Activated CD4-positive, alpha-beta T cell treated with anti-CD3 and anti-CD28 coated beads for 48 hours (primary cell): ENCODE data around the gene MYL1.

ENCODE experiments used
- DNase-seq: peaks from one replicate; pipeline ENCODE4 v3.0.0-alpha.2; 2020

MYL1 gene

GRCh38 chr2:210315015-210315788 lies at the start of gene MYL1:
Gene MYL1 (minus strand): TSS chr2:210315174. CDS start chr2:210315042, 132 bp downstream.
- DNase-seq: no peak

DNA sequence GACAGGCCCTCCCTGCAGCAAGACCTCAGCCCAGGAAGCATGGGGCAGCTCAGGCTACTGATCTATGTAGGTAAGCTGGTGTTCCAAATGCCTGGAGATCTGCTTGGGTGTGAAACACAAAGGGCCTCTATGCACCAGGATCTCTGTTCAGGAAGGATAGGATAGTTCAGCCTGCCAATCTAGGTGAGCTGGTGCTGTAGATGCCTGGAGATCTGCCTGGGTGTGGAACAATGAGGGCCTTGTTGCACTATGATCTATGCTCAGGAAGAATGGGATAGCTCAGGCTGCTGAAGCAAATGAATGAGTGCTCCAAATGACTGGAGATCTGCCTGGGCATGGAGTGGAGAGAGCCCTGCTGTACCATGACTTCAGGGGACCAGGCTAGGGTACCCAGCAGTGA lies 48.9 kb upstream of the MYL1 start:
- no peak for DNase-seq

GRCh38 chr2:210363261-210363660 lies 48.3 kb upstream of the MYL1 start:
- DNase-seq: no peak

DNA sequence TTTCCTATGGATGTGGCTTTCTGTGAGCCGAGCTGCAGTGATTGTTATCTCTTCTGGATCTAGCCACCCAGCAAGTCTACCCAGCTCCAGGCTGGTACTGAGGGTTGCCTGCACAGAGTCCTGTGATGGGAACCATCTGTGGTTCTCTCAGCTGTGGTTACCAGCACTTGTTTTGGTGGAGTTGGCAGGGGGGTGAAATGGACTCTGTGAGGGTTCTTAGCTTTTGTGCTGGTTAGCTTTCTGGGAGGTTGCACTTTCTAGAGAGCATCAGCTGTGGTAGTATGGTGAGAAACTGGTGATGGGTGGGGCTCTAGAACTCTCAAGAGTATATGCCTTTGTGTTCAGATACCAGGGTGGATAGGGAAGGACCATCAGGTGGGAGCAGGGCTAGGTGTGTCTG lies 45.4 kb upstream of the MYL1 start:
- DNase-seq: no peak

GRCh38 chr2:210356944-210357343 lies 42.0 kb upstream of the MYL1 start:
- DNase-seq: no peak

DNA sequence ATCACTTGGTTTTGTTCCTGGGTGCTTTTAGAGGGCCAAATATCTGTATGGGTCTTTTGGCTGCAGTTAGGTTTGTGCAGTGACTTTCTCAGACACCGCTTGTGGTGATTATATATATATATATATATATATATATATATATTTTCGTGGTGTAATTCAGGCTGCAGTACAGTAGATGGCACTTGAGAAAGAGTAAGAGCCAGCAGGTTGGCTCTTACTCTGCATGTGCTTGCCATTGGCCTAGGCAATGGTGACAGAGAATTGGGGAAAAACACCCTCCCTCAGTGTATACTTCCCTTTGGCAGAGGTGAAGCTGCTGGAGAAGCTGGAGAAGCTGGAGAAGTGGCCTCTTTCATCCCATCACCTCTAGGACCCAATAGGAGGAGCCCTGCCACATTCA lies 22.2 kb upstream of the MYL1 start:
- no peak for DNase-seq

GRCh38 chr2:210324906-210325305 lies 9.9 kb upstream of the MYL1 start:
- DNase-seq: no peak

DNA sequence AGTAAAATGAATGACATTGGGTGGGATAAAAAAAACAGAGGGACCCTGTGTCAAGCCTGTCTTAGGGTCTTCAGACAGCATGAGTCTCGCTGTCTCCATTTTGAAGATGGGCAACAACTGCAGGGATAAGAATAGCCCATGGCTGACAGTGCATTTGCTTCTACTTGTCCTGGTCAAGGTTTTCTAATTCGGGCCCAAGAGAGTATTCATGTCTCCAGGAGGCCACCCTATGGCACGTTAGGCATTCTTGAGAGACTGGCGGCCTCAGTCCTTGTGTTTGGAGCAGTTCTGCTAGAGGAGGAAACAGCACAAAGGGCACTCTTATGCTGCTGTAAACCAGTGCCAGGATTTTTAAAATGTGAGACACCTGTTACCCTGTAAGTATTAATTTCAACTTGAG lies 9.5 kb upstream of the MYL1 start:
- DNase-seq: no peak

GRCh38 chr2:210323003-210323402 lies 8.0 kb upstream of the MYL1 start:
- DNase-seq: no peak

DNA sequence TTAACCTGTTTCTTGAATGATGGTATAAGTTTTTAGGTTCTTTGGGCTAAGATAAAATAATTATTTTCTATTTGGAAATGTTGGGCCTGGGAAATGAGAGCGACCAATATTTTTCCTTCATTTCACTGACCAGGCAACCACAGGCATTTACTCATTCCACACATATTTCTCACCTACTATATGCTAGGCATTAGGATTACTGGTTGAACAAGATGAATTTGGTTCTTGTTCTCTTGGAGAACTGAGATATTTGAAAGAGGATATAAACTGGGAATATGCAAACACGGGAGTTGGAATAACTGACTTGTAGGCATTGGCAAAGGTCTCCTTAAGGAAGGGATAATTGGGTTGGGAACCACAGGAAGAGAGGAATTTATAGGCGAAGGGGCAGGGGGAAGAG lies 3.9 kb upstream of the MYL1 start:
- DNase-seq: no peak

GRCh38 chr2:210318486-210318885 lies 3.5 kb upstream of the MYL1 start:
- no peak for DNase-seq

- DNase-seq: no peak
Measured at GRCh38 chr2:210310550-210310949, 4.4 kb downstream of the MYL1 start.

DNA sequence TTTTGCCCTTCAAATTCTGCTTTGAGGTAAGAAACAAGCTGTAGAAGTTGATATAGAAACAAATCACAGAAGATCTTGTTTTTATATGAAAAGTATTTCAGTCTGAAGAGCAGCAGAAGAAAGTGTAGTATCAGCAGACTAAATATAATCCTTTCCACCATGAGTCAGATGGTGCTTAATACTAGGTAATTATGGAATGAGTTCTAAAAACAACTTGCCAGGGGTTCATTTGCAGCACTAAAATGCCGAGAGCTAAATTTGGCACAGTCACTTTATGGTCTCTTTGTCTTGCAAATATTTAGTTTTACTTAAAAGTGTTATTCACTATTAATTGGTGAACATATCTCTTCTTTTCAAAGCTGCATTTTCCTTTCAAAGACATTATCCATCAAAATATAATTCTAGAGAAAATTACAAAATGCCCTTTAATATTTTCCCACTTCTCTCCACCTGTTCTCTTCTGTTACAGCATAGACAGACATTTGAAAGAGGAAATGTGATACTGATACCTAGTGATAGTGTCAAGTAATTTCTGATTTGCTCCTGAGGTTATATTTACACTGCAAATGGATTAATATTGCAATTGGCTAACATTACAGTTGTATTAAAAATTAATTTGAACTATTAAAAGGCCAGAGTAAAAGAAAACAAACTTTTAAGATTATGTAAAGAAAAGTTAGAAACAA lies 5.3 kb downstream of the MYL1 start:
- no peak for DNase-seq

DNA sequence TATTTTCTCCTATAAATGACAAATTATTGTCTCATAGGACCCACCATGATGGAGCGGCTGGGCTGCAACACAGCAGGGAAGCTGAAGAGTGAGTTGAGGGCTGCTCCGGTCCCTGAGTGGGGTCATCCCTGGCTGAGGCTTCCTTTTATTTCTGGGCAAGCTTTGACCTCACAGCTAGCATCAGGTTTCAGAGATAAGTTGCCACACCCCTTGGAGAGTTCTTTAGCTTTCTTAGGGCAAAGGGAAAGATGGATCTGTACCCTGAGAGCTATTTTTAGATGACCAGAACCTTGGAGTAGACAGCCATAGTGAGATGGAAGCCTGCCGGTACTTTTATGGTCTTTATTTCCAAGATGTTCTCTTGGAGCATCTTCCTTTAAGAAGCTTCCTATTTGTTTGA lies 11.5 kb downstream of the MYL1 start:
- no peak for DNase-seq

- DNase-seq: no peak
Measured at GRCh38 chr2:210302326-210302725, 12.6 kb downstream of the MYL1 start.

- no peak for DNase-seq
Measured at GRCh38 chr2:210299866-210300373, 15.1 kb downstream of the MYL1 start.

DNA sequence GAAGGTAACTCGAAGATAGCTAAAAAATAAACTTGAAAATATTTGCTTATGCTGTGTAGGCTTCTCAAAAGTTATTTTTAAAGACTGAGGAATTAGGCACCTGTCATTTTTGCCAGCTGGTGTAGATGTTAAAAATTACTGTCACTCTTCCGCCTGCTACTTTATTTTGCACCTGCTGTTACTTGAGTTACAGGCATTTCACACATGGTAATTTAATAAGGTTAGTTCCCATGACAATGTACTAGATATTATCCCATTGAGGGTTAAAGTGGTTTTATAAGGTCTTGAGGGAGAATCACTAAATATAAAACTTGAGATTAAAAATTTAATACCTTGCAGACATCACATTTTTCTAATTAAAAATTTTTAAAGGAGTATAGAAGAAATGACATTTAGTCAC lies 26.6 kb downstream of the MYL1 start:
- DNase-seq: no peak

DNA sequence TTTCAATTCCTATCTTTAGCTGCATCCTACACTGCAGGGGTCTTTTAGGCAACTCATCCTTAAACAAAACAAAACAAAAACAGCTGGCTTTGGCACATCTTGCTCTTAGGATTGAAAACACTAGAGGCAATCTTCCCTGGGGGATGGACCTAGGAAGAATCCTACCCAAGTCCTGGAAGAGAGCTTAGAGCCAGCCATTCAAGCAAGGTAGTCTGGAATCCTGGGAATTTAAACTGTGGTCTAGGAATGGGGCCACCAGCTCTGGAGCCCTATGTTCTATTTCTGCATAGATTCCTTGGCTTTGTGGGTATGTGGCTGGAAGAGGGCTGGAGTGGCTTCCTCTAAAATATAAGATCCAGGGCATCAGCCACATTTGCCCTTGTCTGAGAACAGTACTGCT lies 27.7 kb downstream of the MYL1 start:
- DNase-seq: no peak

DNA sequence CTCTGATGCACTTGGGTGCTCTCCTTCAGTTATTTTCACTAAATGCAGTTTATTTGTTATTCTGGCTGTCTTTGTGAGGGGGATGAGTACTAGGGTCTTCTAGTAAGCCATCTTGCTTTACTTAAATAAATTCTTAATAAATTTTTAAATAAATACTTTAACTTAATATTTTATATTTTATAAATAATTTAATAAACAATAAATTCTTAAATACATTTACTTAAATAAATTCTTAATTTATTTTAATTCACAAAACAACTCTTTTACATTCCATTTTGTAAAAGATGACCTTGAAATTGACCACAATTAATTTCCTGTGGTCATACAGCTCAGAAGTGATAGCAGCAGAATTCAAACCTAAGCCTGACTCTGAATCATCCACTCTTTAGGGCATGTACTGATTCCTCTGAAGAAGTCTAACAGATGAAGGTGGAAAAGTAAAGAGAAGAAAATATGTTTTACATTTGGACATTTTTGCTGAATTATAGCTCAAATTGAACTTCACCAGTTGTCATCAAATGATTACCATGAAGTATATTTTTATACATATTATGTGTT lies 28.8 kb downstream of the MYL1 start:
- no peak for DNase-seq

GRCh38 chr2:210277133-210277532 lies 37.8 kb downstream of the MYL1 start:
- no peak for DNase-seq

DNA sequence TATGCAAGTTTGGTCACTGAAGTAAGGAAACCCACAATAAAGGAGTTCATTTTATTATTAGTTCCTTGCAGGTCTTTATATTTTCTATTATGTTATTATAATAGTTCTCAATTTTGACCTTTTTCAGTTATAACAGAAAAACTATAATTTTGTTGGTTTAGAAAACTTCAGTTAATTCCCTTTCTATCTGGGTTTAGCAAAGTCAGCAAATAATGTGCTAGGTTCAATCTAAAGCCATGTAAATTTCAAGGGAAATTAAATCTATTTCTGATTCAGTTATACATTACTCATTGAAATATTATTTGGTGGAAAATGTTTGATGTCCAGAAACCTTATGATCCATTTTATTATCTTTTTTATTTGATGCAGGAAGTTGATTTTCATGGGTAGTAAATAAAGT lies 43.7 kb downstream of the MYL1 start:
- DNase-seq: no peak

GRCh38 chr2:210269148-210269547 lies 45.8 kb downstream of the MYL1 start:
- no peak for DNase-seq

- no peak for DNase-seq
Measured at GRCh38 chr2:210268281-210268680, 46.7 kb downstream of the MYL1 start.

DNA sequence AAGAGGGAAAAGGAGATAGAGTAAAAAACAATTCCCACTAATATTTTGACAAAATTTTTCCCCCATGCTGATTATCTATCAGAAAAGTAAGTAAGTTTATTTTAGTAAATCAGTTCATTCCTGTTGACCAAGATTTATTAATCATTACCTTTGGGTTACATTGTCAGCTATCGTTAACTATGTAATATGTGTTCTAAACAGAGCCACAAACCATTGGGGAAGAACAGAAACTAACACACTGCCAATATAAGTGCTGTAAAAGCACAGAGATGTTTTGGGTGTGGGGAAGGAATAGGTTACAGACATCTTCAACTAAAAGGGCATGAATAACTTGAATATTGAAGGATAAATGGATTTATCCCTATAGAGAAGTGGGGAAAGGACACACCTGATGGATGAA lies 47.3 kb downstream of the MYL1 start:
- no peak for DNase-seq
